HG02973 (cell line): ENCODE data around the gene GALNT7.

ENCODE experiments used
- ATAC-seq: cut with Tn5 transposase; IDR thresholded peaks from one replicate; pipeline ENCODE4 v1.9.1; 2021; ENCODE audit warnings: moderate library complexity; ENCODE audit not compliant: unreplicated experiment

GALNT7 gene

GRCh38 chr4:173231916-173232315, 63.3 kb downstream of the GALNT7 start:
- no peak for ATAC-seq

GRCh38 chr4:173233857-173234256, 65.2 kb downstream of the GALNT7 start:
- ATAC-seq, result no peak

GRCh38 chr4:173235050-173235449, 66.4 kb downstream of the GALNT7 start:
- no peak for ATAC-seq

GRCh38 chr4:173236301-173236700, 67.7 kb downstream of the GALNT7 start:
- ATAC-seq, result no peak

- no peak for ATAC-seq
Measured at GRCh38 chr4:173237152-173237551, 68.5 kb downstream of the GALNT7 start.

GRCh38 chr4:173237762-173238161, 69.2 kb downstream of the GALNT7 start:
- ATAC-seq, result no peak

- no peak for ATAC-seq
Measured at GRCh38 chr4:173240696-173241095, 72.1 kb downstream of the GALNT7 start.

- ATAC-seq, result no peak
Measured at GRCh38 chr4:173242466-173243250, 74.0 kb downstream of the GALNT7 start.

- ATAC-seq, result no peak
Measured at GRCh38 chr4:173243321-173243720, 74.7 kb downstream of the GALNT7 start.

GRCh38 chr4:173243917-173244658, 75.5 kb downstream of the GALNT7 start:
- peak; percentile 68 for ATAC-seq

GRCh38 chr4:173245952-173246351, 77.3 kb downstream of the GALNT7 start:
- no peak for ATAC-seq

- ATAC-seq, result no peak
Measured at GRCh38 chr4:173246719-173247118, 78.1 kb downstream of the GALNT7 start.

GRCh38 chr4:173247321-173247720, 78.7 kb downstream of the GALNT7 start:
- ATAC-seq, result no peak

- no peak for ATAC-seq
Measured at GRCh38 chr4:173248690-173249089, 80.1 kb downstream of the GALNT7 start.

GRCh38 chr4:173252024-173252935, 83.7 kb downstream of the GALNT7 start:
- ATAC-seq, result peak; percentile 72

GRCh38 chr4:173253561-173253960, 85.0 kb downstream of the GALNT7 start:
- no peak for ATAC-seq

- ATAC-seq, result no peak
Measured at GRCh38 chr4:173254646-173255045, 86.0 kb downstream of the GALNT7 start.

- ATAC-seq, result no peak
Measured at GRCh38 chr4:173256825-173257224, 88.2 kb downstream of the GALNT7 start.

GRCh38 chr4:173257732-173258717, 89.4 kb downstream of the GALNT7 start:
- peak; percentile 91 for ATAC-seq

- ATAC-seq, result no peak
Measured at GRCh38 chr4:173258866-173259265, 90.3 kb downstream of the GALNT7 start.
